Heart left ventricle (tissue), 13 donors: ENCODE results near the gene ALG1L2.
"Not testable (repeated sequence)": the region's sequence is repeated elsewhere in the genome, so short reads cannot be mapped to it uniquely, and the experiment has no call there.

Experiments
- POLR2A ChIP-seq, 2 donors: fragments of 450-650 bp; IDR thresholded peaks; one replicate each; pipeline ENCODE4 v1.6.1; 2017; ENCODE audit warnings: antibody characterized with exemption in 2 of 2, mild to moderate bottlenecking in 2 of 2, moderate library complexity in 2 of 2
- TF ChIP-seq, protein P1 (sequence below), 12 donors: fragments of 200-600 bp; sonication (generic) in 4 of 12; IDR thresholded peaks; one replicate each; pipeline versions ENCODE4 v1.5.0 to v1.8.0; 2018 to 2022; ENCODE audit warnings: antibody characterized with exemption in 12 of 12, mild to moderate bottlenecking in 5 of 12
- donor health status: ischemic (EF 13 %, LVEDD 7.1; RV severe dilation, severe dysfunction).
- donor health status: DM: no; HTN: yes; CAD: no.
- donor health status: DM: no; HTN: no; CAD: no.
- donor health status: ischemic (EF 25% LVEDD 6.9; RV normal size, moderate dysfunction).
- donor health status: ischemic (EF 25% LVEDD 5.7; RV mildly dilated, moderate dysfunction).
- donor health status: ischemic (EF 35%, LVEDD 5.7; RV mildly dilated, moderate dysfunction).
- donor health status: nonischemic (EF 11% LVEDD 7.7; RV severe dilation, severe dysfunction).
- donor health status: DM: yes; HTN: yes; CAD: no.
- donor health status: PGD.
- donor health status: ischemic (EF 29% LVEDD 5.4; RV normal size, mild dysfunction).
- donor health status: nonischemic (EF 23%, LVEDD 6.1; RV moderate dilation, normal function).

GRCh38 chr3:130059162-130059561, 22.5 kb upstream of the ALG1L2 start:
- not testable (repeated sequence) for TF ChIP-seq POLR2A (IDR thresholded peaks at IDR 0.05)
- TF ChIP-seq, protein P1, sequence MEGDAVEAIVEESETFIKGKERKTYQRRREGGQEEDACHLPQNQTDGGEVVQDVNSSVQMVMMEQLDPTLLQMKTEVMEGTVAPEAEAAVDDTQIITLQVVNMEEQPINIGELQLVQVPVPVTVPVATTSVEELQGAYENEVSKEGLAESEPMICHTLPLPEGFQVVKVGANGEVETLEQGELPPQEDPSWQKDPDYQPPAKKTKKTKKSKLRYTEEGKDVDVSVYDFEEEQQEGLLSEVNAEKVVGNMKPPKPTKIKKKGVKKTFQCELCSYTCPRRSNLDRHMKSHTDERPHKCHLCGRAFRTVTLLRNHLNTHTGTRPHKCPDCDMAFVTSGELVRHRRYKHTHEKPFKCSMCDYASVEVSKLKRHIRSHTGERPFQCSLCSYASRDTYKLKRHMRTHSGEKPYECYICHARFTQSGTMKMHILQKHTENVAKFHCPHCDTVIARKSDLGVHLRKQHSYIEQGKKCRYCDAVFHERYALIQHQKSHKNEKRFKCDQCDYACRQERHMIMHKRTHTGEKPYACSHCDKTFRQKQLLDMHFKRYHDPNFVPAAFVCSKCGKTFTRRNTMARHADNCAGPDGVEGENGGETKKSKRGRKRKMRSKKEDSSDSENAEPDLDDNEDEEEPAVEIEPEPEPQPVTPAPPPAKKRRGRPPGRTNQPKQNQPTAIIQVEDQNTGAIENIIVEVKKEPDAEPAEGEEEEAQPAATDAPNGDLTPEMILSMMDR (IDR thresholded peaks at IDR 0.05), result not testable (repeated sequence)
